HUDEP-2 (cell line): ENCODE measurements around the gene CRTAC1.

Source experiments
- DNase-seq, 76 experiments: peaks; one replicate each; lab custom pipeline; 2025; ENCODE audit not compliant: unreplicated experiment in 76 of 76; lab: John Stamatoyannopoulos, UW

CRTAC1 gene, protein sequence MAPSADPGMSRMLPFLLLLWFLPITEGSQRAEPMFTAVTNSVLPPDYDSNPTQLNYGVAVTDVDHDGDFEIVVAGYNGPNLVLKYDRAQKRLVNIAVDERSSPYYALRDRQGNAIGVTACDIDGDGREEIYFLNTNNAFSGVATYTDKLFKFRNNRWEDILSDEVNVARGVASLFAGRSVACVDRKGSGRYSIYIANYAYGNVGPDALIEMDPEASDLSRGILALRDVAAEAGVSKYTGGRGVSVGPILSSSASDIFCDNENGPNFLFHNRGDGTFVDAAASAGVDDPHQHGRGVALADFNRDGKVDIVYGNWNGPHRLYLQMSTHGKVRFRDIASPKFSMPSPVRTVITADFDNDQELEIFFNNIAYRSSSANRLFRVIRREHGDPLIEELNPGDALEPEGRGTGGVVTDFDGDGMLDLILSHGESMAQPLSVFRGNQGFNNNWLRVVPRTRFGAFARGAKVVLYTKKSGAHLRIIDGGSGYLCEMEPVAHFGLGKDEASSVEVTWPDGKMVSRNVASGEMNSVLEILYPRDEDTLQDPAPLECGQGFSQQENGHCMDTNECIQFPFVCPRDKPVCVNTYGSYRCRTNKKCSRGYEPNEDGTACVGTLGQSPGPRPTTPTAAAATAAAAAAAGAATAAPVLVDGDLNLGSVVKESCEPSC

DNA sequence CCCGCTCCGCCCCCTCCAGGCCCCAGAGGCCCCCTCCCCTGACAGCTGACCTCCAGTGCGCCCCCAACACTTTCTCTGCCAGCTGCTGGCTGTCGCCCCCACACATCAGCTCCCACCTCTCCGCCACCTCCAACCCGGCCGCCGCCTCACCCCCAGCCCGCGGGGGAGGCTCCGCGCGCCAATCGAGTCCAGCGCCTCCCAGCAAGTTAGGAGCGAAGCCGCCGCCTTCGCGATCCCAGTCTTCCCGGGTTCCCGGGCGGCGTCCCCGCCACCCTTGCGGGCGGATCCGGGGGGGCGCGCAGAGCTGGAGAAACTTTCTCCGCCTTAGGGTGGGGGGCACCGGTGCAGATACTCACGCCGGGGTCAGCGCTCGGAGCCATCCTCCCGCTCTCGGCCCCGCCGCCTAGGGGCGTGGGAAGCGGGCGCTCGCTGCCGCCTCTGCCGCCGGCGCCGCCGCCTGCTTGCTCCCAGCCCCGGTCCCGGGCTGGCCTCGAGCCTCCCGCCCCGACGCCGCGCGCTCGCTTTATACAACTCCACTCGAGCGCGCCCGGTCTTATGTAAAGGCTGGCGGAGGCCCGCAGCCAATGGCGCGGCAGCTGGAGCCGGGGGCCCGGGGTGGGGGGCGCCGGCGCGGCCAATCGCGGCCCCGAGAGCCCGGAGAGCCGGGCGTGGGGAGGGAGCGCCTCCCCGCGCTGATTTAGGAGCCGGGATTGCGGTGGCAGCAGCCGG lies at the start of gene CRTAC1:
TSS of gene CRTAC1 (minus strand) at position 529 of the 729 bp plus-strand sequence. CDS start at position 380, 149 bp downstream.
- DNase-seq: no peak

DNA sequence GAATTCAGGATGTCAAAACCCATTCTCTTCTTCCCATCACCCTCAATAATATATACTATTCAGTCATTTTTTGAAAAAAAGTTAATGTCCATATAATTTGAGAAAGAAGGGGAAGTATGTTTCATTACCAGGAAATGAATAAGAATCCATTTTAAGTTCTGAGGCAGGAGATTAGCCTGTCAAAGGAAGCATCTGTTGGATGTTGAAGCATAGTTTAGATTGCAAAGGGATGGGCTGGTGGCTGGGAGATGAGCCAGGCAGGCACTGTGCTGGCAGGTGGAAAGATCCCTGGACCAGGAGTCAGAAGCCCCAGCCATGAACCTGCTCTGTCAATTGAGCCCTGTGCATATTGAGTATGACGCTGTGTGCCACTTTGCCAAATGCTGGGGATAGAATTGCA lies 48.4 kb upstream of the CRTAC1 start:
- DNase-seq: no peak

DNA sequence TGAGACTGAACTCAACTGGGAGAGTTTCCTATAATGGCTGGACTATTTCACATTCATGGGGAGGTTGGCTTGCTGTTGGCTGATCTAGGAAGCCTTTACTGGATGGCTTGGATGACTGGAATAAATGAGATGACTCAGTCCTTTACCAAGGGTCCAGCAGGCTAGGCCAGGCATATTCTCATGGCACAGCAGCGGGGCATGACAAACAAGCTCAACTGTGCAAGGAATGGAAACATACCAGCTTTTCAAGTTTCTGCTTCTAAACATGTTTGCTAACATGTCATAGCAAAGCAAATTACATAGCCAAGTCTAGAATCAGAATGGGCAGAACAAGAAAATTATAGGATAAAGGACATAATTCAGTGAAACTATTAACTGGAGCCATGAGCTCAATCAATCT lies 46.8 kb upstream of the CRTAC1 start:
- DNase-seq: no peak

DNA sequence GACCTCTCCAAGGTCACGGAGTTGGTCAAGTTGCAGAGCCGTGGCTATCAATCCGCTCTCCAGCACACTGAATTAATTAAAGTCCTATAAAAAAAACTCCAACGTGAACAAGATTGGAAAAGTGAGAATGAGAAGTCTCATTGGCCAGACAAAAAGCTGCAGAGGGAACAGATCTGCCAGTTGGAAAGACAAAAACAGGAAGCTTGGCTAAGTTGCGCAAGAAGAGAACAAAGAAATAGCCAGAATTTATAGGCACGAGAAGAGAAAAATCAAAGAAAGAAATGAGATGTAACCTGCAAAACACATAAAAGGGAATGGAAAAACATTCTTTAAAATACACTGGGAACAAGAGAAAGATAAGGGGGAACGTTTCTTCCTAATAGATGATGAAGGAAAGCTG lies 45.7 kb upstream of the CRTAC1 start:
- no peak for DNase-seq

DNA sequence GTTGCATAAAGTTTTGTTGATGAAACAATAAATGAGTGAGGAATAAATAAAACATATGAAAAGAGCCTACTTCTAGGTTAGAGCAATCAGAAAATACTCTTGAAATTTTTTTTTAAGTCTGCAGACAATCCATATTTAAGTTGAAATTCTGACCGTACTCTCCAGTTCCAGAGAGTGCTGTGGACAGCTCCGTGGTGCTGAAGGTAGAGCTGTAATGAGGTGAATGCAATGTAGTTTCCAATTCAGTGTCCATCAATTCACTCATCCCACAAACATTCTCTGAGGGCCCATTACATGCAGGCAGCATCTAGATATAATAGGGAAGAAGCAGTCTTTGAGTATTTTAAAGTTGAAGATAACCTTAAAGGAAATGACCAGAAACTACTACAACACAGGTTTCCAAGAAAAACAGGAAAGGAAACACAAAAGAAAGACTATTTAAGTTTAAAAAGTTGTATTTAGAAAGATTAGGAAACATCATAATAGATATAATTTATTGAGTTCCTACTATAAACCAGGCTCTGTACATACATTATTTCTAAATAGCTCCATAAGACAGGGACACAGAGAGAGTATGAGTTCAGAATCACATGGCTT lies 44.0 kb upstream of the CRTAC1 start:
- DNase-seq: peak in 4 of 76 experiments; percentile 1 to 5 (median 3)

DNA sequence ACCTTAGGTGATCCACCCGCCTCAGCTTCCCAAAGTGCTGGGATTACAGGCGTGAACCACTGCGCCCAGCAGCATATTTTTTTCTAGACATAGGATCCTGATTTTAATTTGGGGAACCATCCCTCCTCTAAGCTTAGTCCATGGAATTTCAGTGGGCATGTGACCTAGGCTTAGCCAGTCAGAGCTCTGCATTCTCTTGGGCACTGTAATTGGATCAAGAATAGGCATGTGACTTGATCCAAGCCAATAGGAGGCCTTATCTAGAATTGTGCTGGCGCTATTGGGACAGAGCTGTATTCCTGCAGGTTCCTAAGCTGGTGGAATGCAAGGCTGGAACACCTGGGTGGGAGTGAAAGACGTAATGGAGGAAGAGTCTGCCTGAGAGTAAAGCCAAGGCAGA lies 36.7 kb upstream of the CRTAC1 start:
- no peak for DNase-seq

DNA sequence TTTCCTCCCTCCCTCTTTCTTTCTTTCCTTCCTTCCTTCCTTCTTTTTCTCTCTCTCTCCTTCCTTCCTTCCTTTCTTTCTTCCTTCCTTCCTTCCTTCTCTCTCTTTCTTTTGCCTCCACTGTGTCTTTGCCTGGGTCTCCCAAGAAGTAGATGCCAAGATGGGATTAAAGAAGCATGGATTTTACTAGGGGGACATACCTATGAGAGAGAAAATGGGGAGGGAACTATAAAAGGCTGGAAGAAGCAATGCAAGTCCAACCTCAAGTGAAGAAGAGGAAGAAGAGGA lies 33.3 kb upstream of the CRTAC1 start:
- DNase-seq: no peak

DNA sequence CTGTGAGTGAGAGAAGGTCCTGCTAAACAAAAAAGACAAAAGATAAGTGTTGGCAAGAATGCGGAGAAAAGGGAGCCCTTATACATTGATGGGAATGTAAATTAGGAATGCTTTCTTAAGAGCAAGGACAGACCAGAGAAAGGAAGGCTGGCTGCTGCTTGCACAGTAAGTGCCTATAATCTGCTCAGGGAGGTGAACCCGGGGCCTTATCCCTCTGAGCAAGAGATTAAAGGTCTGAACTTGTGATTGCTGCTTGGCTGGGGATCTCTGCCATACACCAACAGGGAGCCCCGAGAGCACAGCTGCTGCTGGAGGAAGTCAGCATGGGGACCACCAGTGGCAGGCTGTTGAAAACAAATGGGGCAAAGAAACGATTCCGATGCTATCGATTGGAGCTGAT lies 32.0 kb upstream of the CRTAC1 start:
- DNase-seq: no peak

DNA sequence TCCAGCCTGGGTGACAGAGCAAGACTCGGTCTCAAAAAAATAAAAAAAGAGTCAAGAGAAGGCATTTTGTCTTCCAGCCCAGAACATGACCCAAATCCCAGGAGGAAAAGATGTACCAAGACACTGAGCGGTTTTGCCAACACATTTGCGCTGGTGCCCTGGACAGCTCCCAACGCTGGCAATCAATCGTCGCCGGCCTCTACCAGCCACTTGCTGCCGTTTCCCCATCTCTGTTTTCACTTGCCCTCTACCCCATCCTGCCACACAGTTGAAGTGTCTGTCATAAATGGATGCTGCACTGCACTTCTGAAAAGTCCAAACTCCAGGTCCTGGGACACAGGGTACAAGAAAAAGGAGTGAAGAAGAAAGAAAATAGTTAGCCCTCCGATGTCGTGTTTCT lies 29.7 kb upstream of the CRTAC1 start:
- no peak for DNase-seq

DNA sequence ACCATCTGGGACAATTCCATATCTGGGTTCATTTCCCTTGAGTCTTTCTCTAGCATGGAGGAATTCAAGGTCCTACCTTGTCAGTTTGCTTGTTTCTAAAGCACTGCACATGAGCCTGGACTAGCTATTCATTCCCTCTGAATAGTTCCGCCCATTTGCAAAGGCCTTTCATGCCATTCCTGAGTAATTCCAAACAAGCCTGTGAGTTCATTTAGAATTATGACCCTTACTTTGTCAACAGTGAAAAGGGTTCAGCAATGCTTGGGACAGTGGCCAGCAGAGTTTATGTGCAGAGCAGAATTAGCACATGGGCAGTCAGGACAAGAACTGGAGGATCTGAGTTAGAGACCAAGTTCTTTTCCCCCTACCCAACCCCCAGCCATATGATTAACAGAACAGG lies 27.9 kb upstream of the CRTAC1 start:
- DNase-seq: no peak

DNA sequence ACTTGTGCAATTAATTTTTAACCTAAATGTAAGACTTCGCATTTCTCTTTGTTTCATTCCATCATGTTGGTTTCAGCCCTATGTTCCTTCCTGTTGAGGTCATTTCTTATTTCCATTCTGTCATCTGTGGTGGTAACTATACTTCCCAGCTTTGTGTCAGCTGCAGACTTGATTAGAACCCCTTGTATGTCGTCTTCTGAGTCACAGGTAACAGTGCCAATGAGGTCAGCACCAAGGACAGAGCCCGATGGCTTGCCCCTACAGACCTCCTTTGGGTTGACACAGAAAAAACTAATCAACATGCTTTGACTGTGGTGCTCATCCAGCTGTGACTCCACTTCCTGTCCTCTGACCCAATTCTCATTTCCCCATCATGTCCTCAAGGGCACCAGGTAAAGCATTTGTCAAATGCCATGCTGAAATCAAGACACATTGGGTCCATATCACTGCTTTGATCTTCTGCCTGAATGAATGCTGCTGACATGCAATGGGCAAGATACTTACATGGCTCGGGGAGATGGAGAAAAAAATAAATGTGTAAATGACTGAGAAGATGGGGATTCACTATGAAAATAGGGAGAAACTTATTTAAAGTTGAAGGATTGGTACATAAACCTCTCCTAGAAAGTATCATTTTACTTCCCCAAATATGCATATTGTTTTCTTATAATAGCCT lies 25.6 kb upstream of the CRTAC1 start:
- peak in 31 of 76 experiments; percentile 1 to 43 (median 14) for DNase-seq

DNA sequence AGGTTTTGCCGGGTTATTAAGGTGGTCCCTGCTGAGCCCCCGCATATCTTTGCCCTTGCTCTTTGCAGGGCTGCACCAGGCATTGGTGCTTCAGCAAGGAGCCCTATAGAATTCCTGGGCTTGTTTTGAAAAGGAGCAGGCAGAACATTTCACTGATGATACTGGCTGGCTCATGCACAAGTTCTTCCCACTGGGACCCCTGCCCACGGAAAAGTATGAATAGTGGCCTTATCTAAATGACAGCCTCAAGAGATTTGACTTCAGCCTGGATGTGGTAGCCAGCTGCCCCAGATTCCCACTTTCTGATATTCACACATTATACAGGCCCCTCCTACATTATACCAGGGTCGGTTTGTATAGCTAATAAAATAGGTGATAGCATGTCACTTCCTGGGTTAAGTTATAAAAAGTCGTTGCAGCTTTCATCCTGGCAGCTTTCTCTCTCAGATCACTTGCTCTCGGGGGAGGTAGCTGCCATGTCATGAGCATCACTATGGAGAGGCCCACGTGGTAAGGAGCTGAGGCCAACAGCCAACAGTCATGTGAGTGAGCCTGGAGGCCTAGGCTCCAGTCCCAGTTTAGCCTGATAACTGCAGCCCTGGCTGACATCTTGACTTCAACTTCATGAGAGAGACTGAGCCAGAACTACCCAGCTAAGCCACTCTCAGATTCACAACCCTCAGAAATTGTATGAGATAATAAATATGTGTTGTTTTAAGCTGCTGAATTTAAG lies 16.8 kb upstream of the CRTAC1 start:
- DNase-seq: peak in 52 of 76 experiments; percentile 1 to 71 (median 28)

DNA sequence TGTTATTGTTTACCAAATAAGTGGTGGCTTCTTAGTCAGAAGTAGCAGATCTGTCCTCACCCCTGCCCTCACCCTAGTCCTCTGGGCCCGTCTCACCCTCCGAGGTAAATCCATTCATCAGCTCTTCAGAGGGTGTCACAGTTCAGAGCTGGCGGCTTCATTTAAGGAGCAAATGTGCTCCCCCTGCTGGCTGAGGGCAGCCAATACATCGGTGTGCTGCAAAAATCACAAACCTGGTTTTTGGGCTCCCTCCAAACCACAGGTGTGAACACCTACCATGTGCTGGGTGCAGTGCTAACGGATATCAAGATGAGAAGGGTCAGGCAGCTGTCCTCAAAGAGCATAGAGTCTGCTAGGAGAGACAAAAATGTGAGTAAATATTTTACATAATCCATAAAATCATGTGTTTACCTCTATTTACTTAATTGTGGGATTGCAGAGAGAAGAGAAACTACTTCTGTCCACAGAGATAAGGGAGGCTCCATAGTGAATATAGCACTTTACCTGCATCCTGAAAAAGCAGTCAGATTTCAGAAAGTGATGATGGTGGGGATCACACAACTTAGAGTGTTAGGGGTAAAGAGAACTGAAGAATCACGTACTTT lies 15.5 kb upstream of the CRTAC1 start:
- DNase-seq: peak in 59 of 76 experiments; percentile 2 to 67 (median 32)

DNA sequence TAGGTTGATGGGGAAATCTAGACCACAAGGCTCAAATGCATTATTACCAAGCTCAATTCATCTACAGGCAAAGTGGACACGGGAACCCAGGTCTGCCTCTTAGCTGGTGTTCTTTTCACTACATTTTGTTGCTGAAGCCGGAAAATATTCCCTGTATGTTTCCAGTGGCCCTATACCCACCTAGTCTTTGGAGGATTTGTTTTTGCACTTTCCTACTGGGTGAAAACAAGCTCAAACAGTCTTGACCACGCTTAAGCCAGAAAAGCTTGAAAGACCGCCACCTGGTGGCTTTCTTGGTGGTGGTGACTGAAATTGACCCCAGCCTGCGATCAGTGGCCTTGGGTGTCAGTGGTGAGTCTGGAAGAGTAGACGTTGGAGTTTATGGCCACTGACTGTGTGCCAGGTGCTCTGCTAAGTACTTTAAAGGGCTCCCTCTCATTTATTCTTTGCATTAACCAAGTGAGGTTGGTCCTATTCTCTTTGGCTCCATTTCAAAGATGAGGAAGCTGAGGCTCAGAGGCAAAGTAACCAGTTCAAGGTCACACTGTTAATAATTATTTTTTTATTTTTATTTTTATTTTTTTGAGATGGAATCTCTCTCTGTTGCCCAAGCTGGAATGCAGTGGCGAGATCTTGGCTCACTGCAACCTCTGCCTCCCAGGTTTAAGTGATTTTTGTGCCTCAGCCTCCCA lies 11.1 kb upstream of the CRTAC1 start:
- DNase-seq: peak in 52 of 76 experiments; percentile 2 to 71 (median 29)

DNA sequence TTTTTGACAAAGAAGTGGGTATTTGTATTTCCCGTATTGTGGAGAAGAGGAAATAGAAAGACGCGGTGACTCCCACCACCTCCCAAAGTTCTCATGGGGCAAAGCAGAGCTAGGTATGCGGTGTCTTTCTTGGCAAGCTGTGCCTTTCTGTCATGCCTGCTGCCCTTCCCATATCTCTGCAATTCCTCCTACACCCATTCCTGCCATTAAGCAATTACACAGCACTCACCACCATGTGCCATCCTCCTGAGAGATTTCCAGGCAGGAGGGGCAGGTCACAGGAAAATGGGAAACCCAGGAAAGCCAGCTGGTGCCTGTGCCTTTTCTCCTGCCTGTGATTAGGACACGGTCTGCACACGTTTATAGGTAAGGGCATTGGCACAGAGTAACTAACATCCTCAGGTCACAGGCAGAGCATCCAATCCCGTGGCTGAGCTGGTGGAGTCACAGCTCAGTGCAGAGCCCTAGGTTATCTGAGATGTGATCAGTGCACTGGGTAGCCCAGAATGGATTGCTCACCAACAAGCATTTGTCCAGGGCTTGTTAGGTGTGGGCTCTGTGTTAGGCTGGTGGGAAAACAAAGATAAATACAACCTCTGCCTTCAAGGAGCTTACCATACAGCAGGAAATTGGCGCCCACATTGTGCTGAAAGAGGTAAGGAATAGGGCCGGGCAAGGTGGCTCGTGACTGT lies 9.4 kb upstream of the CRTAC1 start:
- no peak for DNase-seq

DNA sequence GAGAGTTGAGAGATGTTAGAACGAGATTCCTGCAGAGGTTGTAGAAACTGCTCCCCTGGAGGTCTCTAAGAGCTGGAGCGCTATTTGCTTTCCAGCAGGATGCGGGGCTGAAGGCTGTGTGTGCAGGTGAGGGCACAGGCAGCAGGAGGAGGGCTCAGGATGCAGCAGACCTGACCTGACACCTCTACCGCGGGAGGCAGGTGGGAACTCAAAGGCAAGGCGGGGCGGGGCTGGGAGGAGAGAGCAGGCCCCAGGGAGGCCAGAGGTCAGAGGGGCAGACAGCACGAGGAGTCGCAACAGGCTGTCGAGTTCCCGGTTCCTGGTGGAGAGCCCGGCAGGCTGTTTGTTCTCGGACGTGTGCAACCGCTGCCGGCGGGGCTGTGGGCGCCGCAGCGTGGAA lies 7.9 kb upstream of the CRTAC1 start:
- DNase-seq: no peak

DNA sequence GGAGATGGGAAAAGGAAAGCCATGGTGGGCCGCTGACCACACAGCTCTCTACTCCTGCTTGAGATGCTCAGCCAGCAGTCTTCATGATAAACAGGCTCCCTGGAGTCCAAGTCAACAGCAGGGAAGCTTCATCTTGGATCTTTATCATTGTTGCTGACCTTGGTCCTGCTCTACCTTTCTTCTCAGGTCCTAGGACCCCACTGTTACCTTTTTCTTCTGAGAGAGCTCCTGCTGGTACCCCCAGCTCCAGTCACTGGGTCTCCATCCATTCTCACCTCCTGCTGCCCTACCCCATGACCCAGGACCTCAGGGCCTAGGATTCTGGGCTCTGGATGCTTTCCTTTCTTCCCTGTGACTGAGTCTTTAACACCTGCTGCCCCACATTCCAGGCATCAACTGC lies 5.2 kb upstream of the CRTAC1 start:
- no peak for DNase-seq

DNA sequence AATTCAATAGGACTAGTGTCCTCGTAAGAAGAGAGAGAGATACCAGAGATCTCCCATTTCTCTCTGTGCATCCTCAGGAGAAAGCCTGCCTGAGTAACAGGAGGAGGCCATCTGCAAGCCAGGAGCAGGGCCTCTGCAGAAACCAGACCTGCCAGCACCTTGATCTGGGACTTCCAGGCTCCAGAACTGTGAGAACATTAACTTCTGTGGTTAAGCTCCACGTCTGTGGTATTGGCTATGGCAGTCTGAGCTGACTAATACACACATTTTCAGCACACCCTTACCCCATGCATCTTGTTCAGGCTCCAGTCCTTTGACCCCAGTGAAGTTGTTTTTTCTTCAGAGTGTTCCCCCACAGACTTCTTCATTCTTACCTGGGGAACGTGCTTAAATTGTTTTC lies 3.1 kb upstream of the CRTAC1 start:
- no peak for DNase-seq

DNA sequence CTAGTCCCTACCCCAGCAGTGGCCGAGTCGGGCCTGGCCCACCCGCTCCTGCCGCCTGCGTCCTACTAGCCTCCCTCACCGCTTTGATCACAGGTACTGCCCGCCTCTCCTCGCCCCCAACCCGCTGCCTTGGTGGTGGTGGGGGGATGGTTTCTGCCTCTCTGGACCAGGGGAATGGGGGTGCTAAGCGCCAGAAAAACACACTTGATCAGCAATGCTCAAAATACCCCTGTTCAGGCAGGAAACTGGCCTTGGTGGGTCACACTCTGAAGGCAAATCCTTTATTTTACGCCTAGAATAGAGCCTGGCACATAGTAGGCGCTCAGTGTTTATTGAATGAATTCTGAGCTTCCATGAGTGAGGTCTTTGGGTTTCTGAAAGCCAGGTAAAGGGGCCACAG lies 1.0 kb upstream of the CRTAC1 start:
- DNase-seq: no peak
